Lung (tissue), 10 donors: ENCODE results near the gene RSPH10B2. TPM values are rescaled to one million over a fixed set of nuclear protein-coding genes. Genes with fewer than 3 reads are reported as not detected.
A peak's percentile ranks its signal among the peaks of the same experiment; 100 is the strongest.
"Not testable (repeated sequence)": the region's sequence is repeated elsewhere in the genome, so short reads cannot be mapped to it uniquely, and the experiment has no call there.

Experiments used
- ATAC-seq: fragments of 200-7000 bp; cut with Tn5 transposase; one replicate; pipeline ENCODE4 v1.9.1; 2020; ENCODE audit warnings: moderate number of reproducible peaks; ENCODE audit not compliant: insufficient read depth, low FRiP score
- DNase-seq, 3 donors: peaks; one replicate each; pipeline ENCODE4 v3.0.0-alpha.2; 2013 to 2017
- H3K27ac ChIP-seq, 2 donors: one replicate each; pipeline ENCODE4 v1.5.1; 2013; ENCODE audit warnings: mild to moderate bottlenecking in 2 of 2, moderate library complexity in 2 of 2, control low read depth in 1 of 2, inconsistent platforms in 1 of 2, low read depth in 1 of 2, low read length in 1 of 2
- H3K27me3 ChIP-seq, 3 donors: one replicate each; pipeline ENCODE4 v1.5.1; 2013; ENCODE audit warnings: low read length in 2 of 3; ENCODE audit not compliant: control insufficient read depth in 3 of 3, insufficient read depth in 3 of 3
- H3K36me3 ChIP-seq, 4 donors: one replicate each; pipeline ENCODE4 v1.5.1; 2013; ENCODE audit warnings: low read length in 4 of 4, mild to moderate bottlenecking in 1 of 4, moderate library complexity in 1 of 4; ENCODE audit not compliant: control insufficient read depth in 4 of 4, insufficient read depth in 4 of 4
- H3K4me1 ChIP-seq, 5 donors: one replicate each; pipeline ENCODE4 v1.5.1; 2013; ENCODE audit warnings: low read length in 5 of 5, mild to moderate bottlenecking in 2 of 5, moderate library complexity in 1 of 5; ENCODE audit not compliant: control insufficient read depth in 5 of 5, insufficient read depth in 5 of 5
- H3K4me3 ChIP-seq: one replicate; pipeline ENCODE4 v1.5.1; 2013; ENCODE audit warnings: mild to moderate bottlenecking, control low read depth, moderate library complexity
- H3K9ac ChIP-seq, 2 donors: one replicate each; pipeline ENCODE4 v1.5.1; 2013; ENCODE audit warnings: low read length in 2 of 2, control low read depth in 1 of 2; ENCODE audit not compliant: insufficient read depth in 1 of 2
- H3K9me3 ChIP-seq, 4 donors: one replicate each; pipeline ENCODE4 v1.5.1; 2013; ENCODE audit warnings: low read length in 3 of 4, mild to moderate bottlenecking in 1 of 4, moderate library complexity in 1 of 4; ENCODE audit not compliant: control insufficient read depth in 4 of 4, insufficient read depth in 3 of 4
- WGBS, 2 donors: extraction: QIAGEN DNeasy Blood & Tissue Kit; methylation state at CpG; one replicate each; pipeline ENCODE4 v1.1.7; 2013; 5-methylcytosine and 5-hydroxymethylcytosine counted together
- polyA plus RNA-seq, 2 donors: library from polyadenylated mRNA; stranded (reverse); fragments of 200-250 nt; gene quantifications; one replicate each; pipeline ENCODE4 v1.2.1, GENCODE V29; 2013
- total RNA-seq, 2 donors: library from RNA; depleted of rRNA in 1 of 2; stranded (reverse); fragments of >200 nt in 1 of 2; gene quantifications; one replicate each; pipeline ENCODE4 v1.2.1, GENCODE V29; 2014 to 2021
- donor health status: Bipolar disorder and iron deficiency.
- donor health status: healthy.
- donor health status: DM: yes; HTN: yes; CAD: no.

Gene RSPH10B2
- total and polyA plus RNA-seq, 4 donors = 1.4 to 9.0 (median 4.5) TPM

GRCh38 chr7:6842278-6842921 lies 88.5 kb downstream of the RSPH10B2 start:
- WGBS, 2 donors = 66 to 73% methylated on average over 20 of the region's 20 CpGs

DNA sequence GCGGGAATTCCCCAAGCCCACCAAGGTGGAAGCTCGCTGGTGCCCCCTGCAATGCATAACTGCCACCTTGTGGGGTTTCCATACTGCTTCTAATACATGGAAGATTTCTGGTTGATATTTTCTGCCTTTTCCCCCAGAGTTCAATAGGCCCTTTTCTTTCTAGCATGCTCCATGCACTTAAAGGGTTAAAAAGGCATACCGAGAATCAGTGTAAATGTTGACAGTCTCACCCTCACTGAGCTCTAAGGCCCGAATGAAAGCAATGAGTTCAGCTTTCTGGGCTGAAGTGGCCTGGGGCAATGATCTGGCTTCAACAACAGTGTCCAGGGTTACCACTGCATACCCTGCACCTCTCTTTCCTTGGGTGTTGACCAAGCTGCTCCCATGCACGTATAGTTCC lies 89.2 kb downstream of the RSPH10B2 start:
- not testable (repeated sequence) for H3K27ac ChIP-seq, H3K9ac ChIP-seq, H3K36me3 ChIP-seq, H3K4me3 ChIP-seq, H3K27me3 ChIP-seq, DNase-seq, H3K9me3 ChIP-seq, ATAC-seq, H3K4me1 ChIP-seq
- WGBS, 2 donors = 38 to 47% methylated on average over 5 of the region's 5 CpGs

More at GRCh38 chr7:6842278-6842921, 88.5 kb downstream of the RSPH10B2 start:
- peak in 2 of 3 donors; percentile 4 to 44 for DNase-seq
- not testable (repeated sequence) for H3K36me3 ChIP-seq, H3K9ac ChIP-seq, H3K27me3 ChIP-seq, ATAC-seq, H3K4me1 ChIP-seq, H3K4me3 ChIP-seq, H3K9me3 ChIP-seq, H3K27ac ChIP-seq

DNA sequence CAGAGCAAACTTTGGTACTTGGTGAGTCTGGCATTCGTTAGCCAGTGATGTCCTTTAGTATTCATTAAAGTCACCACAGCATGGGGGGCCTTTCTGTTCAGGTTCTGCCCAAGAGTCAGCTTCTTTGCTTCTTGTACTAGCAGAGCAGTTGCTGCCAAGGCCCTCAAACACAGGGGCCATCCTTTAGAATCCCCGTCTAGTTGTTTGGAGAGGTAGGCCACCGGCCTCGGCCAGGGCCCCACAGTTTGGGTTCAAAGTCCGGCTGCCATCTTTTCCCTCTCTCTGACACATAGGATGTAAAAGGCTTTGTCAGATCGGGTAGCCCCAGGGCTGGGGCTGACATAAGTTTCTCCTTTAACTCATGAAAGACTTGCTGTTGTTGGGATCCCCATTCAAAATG lies 89.8 kb downstream of the RSPH10B2 start:
- not testable (repeated sequence) for DNase-seq, H3K36me3 ChIP-seq

DNA sequence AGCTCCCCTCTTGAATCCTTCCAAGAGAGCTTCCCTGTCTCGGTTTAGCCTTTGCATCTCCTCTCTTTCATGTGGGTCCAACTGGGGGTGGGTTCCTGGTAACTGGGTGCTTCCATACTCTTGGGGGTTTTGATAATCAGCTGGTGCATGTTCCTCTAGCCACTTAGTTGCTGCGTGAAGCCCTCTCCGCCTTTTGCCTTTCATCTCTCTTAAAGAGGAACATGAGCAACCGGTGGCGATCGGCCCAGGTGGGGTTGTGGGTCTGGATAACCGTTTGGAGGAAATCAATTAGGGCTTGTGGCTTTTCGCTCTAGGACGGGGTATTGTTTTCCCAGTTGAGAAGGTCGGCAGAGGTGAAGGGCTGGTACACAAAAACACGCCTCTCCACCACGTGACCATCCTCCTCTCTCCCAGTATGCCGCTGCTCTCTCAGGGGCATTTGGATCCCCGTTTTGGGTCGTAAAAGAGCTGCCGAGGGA lies 92.1 kb downstream of the RSPH10B2 start:
- H3K27ac ChIP-seq, H3K36me3 ChIP-seq, H3K9me3 ChIP-seq, H3K9ac ChIP-seq, DNase-seq, H3K4me3 ChIP-seq, ATAC-seq, H3K27me3 ChIP-seq, H3K4me1 ChIP-seq: not testable (repeated sequence)
- 22 to 49% methylated on average over 16 of the region's 16 CpGs for WGBS, 2 donors

More for the DNA sequence above, 89.8 kb downstream of the RSPH10B2 start:
- H3K9ac ChIP-seq, H3K9me3 ChIP-seq, H3K4me3 ChIP-seq, ATAC-seq, H3K27ac ChIP-seq, H3K4me1 ChIP-seq, H3K27me3 ChIP-seq: not testable (repeated sequence)
- WGBS, 2 donors = 75 to 87% methylated on average over 6 of the region's 6 CpGs

DNA sequence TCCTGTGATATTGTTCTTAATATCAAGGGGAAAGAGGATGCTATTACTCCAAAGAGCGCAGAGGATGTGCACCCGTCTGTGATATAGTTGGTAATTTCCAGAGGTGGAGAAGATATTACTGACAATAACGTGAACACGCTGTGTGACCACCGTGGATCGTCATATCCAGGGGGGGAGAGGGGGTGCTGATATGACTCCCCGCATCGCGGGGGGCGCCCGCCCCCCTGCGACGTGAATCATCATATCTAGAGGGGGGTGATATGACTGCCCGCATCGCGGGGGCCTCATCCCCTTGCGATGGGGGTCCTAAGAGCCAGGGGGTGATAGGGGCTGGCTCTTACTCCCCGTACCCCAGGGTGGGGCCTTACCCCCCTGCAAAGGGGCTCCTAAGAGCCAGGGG lies 93.8 kb downstream of the RSPH10B2 start:
- 88% methylated on average over 12 to 18 of the region's 18 CpGs for WGBS, 2 donors
- not testable (repeated sequence) for H3K4me3 ChIP-seq, DNase-seq, H3K9me3 ChIP-seq, H3K9ac ChIP-seq, H3K36me3 ChIP-seq, ATAC-seq, H3K27me3 ChIP-seq, H3K27ac ChIP-seq, H3K4me1 ChIP-seq

Other genes starting within 250 kb of the RSPH10B2 start
- gene GRID2IP, start 202.6 kb upstream of the RSPH10B2 start, total RNA-seq = under 1 TPM; 0.77 to 0.80 TPM
- under 1 TPM; 0.16 to 0.23 TPM for gene GRID2IP, start 202.6 kb upstream of the RSPH10B2 start, polyA plus RNA-seq
- 10 to 100 TPM; 57.3 to 79.6 TPM for gene ZDHHC4, start 176.6 kb upstream of the RSPH10B2 start, total RNA-seq
- gene ZDHHC4, start 176.6 kb upstream of the RSPH10B2 start, polyA plus RNA-seq = 10 to 100 TPM; 44.1 to 46.4 TPM
- 10 to 100 TPM; 24.7 to 34.5 TPM for gene INTS15, start 164.1 kb upstream of the RSPH10B2 start, total RNA-seq
- 10 to 100 TPM; 13.8 to 20.2 TPM for gene INTS15, start 164.1 kb upstream of the RSPH10B2 start, polyA plus RNA-seq
- 1 to 10 TPM; 5.3 to 7.6 TPM for gene ZNF853, start 138.5 kb upstream of the RSPH10B2 start, total RNA-seq
- 1 to 10 TPM; 1.4 to 2.3 TPM for gene ZNF853, start 138.5 kb upstream of the RSPH10B2 start, polyA plus RNA-seq
- gene ZNF316, start 116.8 kb upstream of the RSPH10B2 start, total RNA-seq = 10 to 100 TPM; 20.9 to 38.5 TPM
- 10 to 100 TPM; 23.3 to 24.6 TPM for gene ZNF316, start 116.8 kb upstream of the RSPH10B2 start, polyA plus RNA-seq
- gene ZNF12, start 47.2 kb upstream of the RSPH10B2 start, total RNA-seq = 10 to 100 TPM; 22.6 to 36.5 TPM
- 1 to 10 TPM; 9.3 to 9.4 TPM for gene ZNF12, start 47.2 kb upstream of the RSPH10B2 start, polyA plus RNA-seq
- gene CCZ1B, start 72.2 kb downstream of the RSPH10B2 start, total RNA-seq = 10 to 100 TPM; 43.8 to 66.1 TPM
- gene CCZ1B, start 72.2 kb downstream of the RSPH10B2 start, polyA plus RNA-seq = 10 to 100 TPM; 19.5 to 46.5 TPM